C4-2B (cell line): ENCODE data around the gene ICE1.

Experiments used
- H3K27ac ChIP-seq: fragments of 450-650 bp; 2 replicates; pipeline ENCODE4 v1.5.1; 2017
- ZFX ChIP-seq: fragments of 450-650 bp; IDR thresholded peaks from 2 replicates; pipeline ENCODE4 v1.6.1; 2017
- TF ChIP-seq, protein P1 (sequence below): fragments of 450-650 bp; conservative IDR thresholded peaks from 2 replicates; pipeline ENCODE4 v1.5.1; 2017; ENCODE audit warnings: mild to moderate bottlenecking

Gene ICE1

DNA sequence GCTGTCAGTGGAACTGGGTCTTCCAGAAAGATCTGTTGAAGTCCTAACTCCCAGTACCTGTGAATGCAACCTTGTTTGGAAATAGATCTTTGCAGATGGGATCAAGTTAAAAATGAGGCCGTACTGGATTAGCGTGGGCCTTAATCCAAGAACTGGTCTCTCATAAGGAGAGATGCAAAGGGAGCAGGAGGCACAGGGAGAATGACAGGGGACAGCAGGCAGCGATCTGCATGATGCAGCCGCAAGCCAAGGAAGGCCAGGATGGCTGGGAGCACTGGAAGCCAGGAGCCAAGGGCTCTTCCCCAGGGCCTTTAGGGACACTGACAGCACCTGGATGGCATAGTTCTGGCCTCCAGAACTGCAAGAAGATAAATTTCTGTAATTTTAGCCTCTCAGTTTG lies 114.4 kb downstream of the ICE1 start:
- H3K27ac ChIP-seq: no peak overlapping the region
- no peak for TF ChIP-seq ZFX

- TF ChIP-seq ZFX: no peak
- TF ChIP-seq, protein P1, sequence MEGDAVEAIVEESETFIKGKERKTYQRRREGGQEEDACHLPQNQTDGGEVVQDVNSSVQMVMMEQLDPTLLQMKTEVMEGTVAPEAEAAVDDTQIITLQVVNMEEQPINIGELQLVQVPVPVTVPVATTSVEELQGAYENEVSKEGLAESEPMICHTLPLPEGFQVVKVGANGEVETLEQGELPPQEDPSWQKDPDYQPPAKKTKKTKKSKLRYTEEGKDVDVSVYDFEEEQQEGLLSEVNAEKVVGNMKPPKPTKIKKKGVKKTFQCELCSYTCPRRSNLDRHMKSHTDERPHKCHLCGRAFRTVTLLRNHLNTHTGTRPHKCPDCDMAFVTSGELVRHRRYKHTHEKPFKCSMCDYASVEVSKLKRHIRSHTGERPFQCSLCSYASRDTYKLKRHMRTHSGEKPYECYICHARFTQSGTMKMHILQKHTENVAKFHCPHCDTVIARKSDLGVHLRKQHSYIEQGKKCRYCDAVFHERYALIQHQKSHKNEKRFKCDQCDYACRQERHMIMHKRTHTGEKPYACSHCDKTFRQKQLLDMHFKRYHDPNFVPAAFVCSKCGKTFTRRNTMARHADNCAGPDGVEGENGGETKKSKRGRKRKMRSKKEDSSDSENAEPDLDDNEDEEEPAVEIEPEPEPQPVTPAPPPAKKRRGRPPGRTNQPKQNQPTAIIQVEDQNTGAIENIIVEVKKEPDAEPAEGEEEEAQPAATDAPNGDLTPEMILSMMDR: no peak
- no peak overlapping the region for H3K27ac ChIP-seq
Measured at GRCh38 chr5:5537426-5537825, 114.9 kb downstream of the ICE1 start.

DNA sequence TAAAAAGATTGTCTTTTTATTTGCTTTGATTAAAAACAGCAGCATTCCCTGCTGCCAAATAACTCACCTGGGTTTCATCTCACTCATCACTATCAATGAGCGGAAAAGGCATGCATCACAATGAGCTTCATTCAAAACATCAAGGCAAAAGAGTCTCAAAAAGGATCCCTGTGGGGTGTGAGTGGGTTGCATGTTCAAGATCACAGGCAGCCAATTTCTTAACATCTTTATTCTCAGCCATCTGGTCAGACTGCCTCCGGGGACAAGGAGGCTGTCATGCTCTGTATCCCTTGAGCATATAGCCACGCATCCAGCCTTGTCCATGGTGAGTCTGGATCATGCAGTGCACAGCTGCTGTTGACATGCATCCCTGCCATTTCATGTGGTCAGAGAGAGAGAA lies 117.1 kb downstream of the ICE1 start:
- TF ChIP-seq ZFX: no peak
- TF ChIP-seq, protein P1: no peak
- H3K27ac ChIP-seq: no peak overlapping the region
